NB4 (cell line): ENCODE results near the gene EZH2.

Experiments used
- DNase-seq: peaks from one replicate; pipeline ENCODE4 v3.0.0; 2010; ENCODE audit warnings: low read depth
- H3K4me3 ChIP-seq: one replicate; pipeline ENCODE4 v1.5.1; 2011; ENCODE audit warnings: mild to moderate bottlenecking, low read depth, low read length, moderate library complexity
- MYC ChIP-seq: IDR thresholded peaks from 2 replicates; pipeline ENCODE4 v1.6.1; 2011; ENCODE audit warnings: low read depth, low read length
- POLR2A ChIP-seq: IDR thresholded peaks from 2 replicates; pipeline ENCODE4 v1.6.1; 2011; ENCODE audit warnings: mild to moderate bottlenecking; ENCODE audit not compliant: insufficient read length; ENCODE audit errors: extremely low read depth
- TF ChIP-seq, protein P1 (sequence below): IDR thresholded peaks from one replicate; pipeline ENCODE4 v1.5.1; 2012; ENCODE audit warnings: low read depth, low read length
- TF ChIP-seq, protein P2 (sequence below): IDR thresholded peaks from 2 replicates; pipeline ENCODE4 v1.6.1; 2011; ENCODE audit warnings: low read depth, low read length

The EZH2 gene

DNA sequence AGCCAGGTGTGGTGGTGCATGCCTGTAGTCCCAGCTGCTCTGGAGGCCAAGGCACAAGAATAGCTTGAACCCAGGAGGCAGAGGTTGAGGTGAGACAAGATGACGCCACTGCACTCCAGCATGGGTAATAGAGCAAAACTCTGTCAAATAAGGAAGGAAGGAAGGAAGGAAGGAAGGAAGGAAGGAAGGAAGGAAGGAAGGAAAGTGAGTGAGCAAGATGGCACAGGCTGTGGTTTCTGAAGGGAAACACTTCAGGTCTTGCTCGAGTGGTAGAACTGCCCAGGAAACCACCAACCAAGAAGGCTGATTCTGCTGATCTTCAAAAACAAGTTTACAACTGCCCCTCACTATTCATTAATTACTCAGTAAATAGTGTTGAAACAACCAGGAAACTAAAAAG, 45.2 kb downstream of the EZH2 start:
- TF ChIP-seq, protein P1, sequence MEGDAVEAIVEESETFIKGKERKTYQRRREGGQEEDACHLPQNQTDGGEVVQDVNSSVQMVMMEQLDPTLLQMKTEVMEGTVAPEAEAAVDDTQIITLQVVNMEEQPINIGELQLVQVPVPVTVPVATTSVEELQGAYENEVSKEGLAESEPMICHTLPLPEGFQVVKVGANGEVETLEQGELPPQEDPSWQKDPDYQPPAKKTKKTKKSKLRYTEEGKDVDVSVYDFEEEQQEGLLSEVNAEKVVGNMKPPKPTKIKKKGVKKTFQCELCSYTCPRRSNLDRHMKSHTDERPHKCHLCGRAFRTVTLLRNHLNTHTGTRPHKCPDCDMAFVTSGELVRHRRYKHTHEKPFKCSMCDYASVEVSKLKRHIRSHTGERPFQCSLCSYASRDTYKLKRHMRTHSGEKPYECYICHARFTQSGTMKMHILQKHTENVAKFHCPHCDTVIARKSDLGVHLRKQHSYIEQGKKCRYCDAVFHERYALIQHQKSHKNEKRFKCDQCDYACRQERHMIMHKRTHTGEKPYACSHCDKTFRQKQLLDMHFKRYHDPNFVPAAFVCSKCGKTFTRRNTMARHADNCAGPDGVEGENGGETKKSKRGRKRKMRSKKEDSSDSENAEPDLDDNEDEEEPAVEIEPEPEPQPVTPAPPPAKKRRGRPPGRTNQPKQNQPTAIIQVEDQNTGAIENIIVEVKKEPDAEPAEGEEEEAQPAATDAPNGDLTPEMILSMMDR: no peak
- TF ChIP-seq, protein P2, sequence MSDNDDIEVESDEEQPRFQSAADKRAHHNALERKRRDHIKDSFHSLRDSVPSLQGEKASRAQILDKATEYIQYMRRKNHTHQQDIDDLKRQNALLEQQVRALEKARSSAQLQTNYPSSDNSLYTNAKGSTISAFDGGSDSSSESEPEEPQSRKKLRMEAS: no peak
- TF ChIP-seq POLR2A: no peak
- TF ChIP-seq MYC: no peak
- peak; percentile 40 for DNase-seq
- H3K4me3 ChIP-seq: no peak overlapping the region

DNA sequence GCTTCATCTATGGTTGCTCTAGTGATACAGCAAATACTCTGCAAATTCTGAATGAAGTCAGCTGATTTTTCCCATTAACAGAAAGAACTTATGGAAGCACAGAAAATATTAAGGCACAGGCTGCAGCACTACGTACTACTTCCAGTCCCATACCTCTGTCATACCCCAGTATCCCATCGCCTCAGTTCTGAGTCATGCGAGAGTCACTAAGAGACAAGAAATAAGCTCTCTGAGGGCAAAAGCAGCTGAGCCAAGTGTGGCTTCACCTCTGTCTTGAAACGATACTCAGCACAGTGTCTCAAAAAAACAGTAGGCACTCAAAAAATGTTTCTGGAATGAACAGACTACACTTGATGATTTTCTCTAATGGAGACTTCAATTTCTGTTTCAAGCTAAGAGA, 48.2 kb downstream of the EZH2 start:
- DNase-seq: no peak
- H3K4me3 ChIP-seq: no peak overlapping the region

DNA sequence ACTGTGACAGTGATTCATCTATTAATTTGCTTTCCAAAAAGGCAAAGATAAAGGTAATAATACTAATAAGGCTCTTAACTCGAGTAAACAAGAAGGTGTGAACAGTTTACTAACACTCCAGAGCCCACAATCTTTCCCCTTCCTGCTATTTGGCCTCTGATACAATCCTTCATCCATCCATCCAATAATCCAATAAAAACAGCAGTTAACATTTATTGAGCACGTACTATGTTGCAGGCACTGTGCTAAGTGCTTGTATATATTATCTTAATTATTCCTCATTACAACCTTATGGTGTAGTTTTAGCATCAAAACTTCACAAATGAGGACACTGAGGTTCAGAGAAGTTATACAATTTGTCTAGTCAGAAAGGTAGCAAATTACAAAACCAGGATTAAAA, 49.5 kb downstream of the EZH2 start:
- DNase-seq: no peak
- no peak overlapping the region for H3K4me3 ChIP-seq
- TF ChIP-seq POLR2A (no peak), MYC (no peak)

More for the DNA sequence above, 48.2 kb downstream of the EZH2 start:
- TF ChIP-seq, protein P2: no peak
- TF ChIP-seq, protein P1: no peak
- TF ChIP-seq MYC (no peak), POLR2A (no peak)

DNA sequence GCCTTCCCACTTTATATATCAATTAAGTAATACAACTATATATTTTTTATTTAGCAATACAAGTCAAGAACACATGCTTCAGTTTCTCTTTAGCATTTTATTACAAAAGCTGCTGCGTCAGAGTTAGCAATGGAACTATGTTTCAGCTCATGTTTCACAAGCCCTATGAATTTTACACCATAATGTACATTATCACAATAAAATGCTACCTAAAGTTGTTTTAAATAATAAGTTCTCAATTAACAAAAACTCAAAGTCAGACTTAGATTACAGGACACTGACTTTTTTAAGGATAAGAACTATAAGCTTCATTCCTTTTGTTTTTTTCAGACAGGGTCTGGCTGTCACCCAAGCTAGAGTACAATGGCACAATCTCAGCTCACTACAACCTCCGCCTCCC, 52.3 kb downstream of the EZH2 start:
- no peak for DNase-seq
- no peak overlapping the region for H3K4me3 ChIP-seq

DNA sequence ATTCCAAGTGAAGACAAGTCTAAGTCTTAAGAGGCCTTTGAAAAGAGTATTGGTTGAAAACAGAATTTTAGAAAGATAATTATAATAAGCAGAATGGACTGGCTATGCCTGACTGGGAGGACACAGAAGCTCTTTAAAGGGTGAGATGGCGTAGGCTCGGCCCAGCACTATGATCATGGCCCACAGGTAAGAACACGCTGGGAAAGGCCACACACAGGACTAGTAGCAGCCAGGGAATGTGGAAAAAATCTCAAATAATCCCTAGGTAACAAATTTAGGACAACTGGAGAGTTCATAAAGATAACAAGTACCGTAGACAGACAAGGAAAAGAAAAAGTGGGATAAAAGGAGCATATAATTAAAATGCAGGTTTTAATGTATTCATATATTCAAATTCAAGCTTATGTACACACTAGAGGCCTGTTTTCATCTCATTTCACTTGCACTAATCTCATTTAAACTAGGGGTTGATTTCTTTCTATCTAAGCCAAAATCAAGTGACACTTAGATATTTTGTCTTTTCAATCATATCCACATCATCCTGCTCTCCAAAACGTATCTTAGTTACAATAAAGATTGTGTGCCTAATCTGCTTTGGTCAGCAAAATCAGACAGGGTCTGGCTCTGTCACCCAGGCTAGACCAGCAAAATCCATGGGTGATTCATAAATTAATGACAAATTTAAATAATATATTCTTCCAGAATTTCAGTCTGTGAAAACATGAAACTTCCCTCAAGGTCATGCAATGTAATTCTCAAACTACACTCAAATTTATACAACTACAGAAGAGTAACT, 53.0 kb downstream of the EZH2 start:
- no peak for DNase-seq
- TF ChIP-seq MYC (no peak), POLR2A (no peak)
- TF ChIP-seq, protein P1: no peak
- TF ChIP-seq, protein P2: no peak
- no peak overlapping the region for H3K4me3 ChIP-seq

More for the DNA sequence above, 52.3 kb downstream of the EZH2 start:
- TF ChIP-seq, protein P2: no peak
- TF ChIP-seq POLR2A (no peak), MYC (no peak)
- TF ChIP-seq, protein P1: no peak

DNA sequence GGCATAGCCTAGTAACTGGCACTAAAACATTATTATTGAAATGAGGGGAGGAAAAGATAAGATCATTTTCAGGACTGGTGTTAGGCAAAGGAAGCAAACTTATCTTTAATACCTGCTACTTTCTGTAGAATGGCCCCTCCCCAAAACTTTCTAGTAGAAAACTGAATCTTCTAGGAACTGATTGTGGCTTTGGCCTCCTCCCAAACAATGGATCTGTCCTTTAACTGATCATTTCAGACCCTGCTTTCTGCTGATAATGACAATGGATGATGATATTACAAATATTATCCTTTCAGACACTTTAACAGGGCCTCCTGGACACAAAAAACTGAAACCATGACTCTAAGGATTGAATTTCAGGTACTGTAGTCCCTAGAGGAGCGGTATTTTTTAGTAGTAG, 55.1 kb downstream of the EZH2 start:
- H3K4me3 ChIP-seq: no peak overlapping the region
- TF ChIP-seq, protein P2: no peak
- TF ChIP-seq MYC (no peak), POLR2A (no peak)
- TF ChIP-seq, protein P1: no peak
- DNase-seq: no peak
